GM23338 (cell line): ENCODE measurements around the gene TMEM163.

Experiments used
- CREB1 ChIP-seq: fragments of 250-450 bp; sonication (Bioruptor Pico); IDR thresholded peaks from 2 replicates; pipeline ENCODE4 v1.5.0; 2020; ENCODE audit warnings: low read depth, mild to moderate bottlenecking, moderate library complexity
- CTCF ChIP-seq, 2 experiments: fragments of 200-600 bp in 1 of 2; sonication (generic) in 1 of 2; conservative IDR thresholded peaks; 2 replicates each; pipeline versions ENCODE4 v1.5.1 to v1.6.1; 2016 to 2017; ENCODE audit warnings: antibody characterized with exemption in 2 of 2, low read depth in 2 of 2, mild to moderate bottlenecking in 2 of 2, moderate library complexity in 1 of 2
- EZH2phosphoT487 ChIP-seq: fragments of 200-600 bp; sonication (generic); IDR thresholded peaks from one replicate; pipeline ENCODE4 v1.8.1; 2018; ENCODE audit warnings: antibody characterized with exemption; ENCODE audit not compliant: unreplicated experiment
- JUNB ChIP-seq: IDR thresholded peaks from one replicate; pipeline ENCODE4 v1.6.1; 2016; ENCODE audit warnings: antibody characterized with exemption; ENCODE audit not compliant: unreplicated experiment
- NANOG ChIP-seq: IDR thresholded peaks from 2 replicates; pipeline ENCODE4 v1.6.1; 2016; ENCODE audit warnings: antibody characterized with exemption, borderline replicate concordance
- POLR2AphosphoS5 ChIP-seq: IDR thresholded peaks from 2 replicates; pipeline ENCODE4 v1.6.1; 2016; ENCODE audit warnings: antibody characterized with exemption, low read depth
- STAT1 ChIP-seq: IDR thresholded peaks from one replicate; pipeline ENCODE4 v1.6.1; 2016; ENCODE audit warnings: antibody characterized with exemption; ENCODE audit not compliant: unreplicated experiment
- ZNF114 ChIP-seq: fragments of 250-450 bp; sonication (Bioruptor Pico); IDR thresholded peaks from 2 replicates; pipeline ENCODE4 v1.5.0; 2020; ENCODE audit warnings: mild to moderate bottlenecking, moderate library complexity

- no peak for TF ChIP-seq JUNB
- TF ChIP-seq POLR2AphosphoS5: no peak
- TF ChIP-seq STAT1: no peak
- no peak for TF ChIP-seq CTCF (conservative IDR thresholded peaks at IDR 0.05; ENCODE audit: low read depth in 2 of 2)
- TF ChIP-seq EZH2phosphoT487: no peak
- no peak for TF ChIP-seq ZNF114 (CRISPR knock-in tag)
- no peak for TF ChIP-seq CREB1 (CRISPR knock-in tag)
- no peak for TF ChIP-seq NANOG
Measured at GRCh38 chr2:134448650-134449049, 270.1 kb downstream of the TMEM163 start.
